Cardiac atrium fibroblast (primary cell): ENCODE data around the gene TMEM98. TPM values are rescaled to one million over a fixed set of nuclear protein-coding genes. Genes with fewer than 3 reads are reported as not detected.

ENCODE experiments used
- total RNA-seq: library from RNA; depleted of rRNA; stranded (reverse); fragments of >200 nt; gene quantifications from 2 replicates; pipeline ENCODE4 v1.2.3, GENCODE V29; 2015

Gene TMEM98
- total RNA-seq = 92.2 and 121 TPM in 2 replicates

GRCh38 chr17:32927724-32928585, at the start of gene TMEM98:
TMEM98 (plus strand) TSS chr17:32928153; CDS start chr17:32931529, 3,376 bp downstream.

Other genes with a start within 250 kb of the TMEM98 start
- 10.5 and 20.2 TPM in 2 replicates for gene MYO1D, start 51.0 kb upstream of the TMEM98 start, total RNA-seq
- not detected in 2 replicates for gene SPACA3, start 63.7 kb downstream of the TMEM98 start, total RNA-seq